HL-60/S4 treated with phorbol 12-myristate 13-acetate at 8.2 ng/mL for 4 days and 3 days (cell line): Measurements from ENCODE around the gene ZNRF1.

ENCODE experiments used
- in situ Hi-C: fragments of 300-500 bp; cut with MboI; formaldehyde crosslinking; loops from 2 replicates; pipeline ENCODE4 v1.15.0; 2022; ENCODE audit warnings: low sequenced_read_pairs

The ZNRF1 gene

DNA sequence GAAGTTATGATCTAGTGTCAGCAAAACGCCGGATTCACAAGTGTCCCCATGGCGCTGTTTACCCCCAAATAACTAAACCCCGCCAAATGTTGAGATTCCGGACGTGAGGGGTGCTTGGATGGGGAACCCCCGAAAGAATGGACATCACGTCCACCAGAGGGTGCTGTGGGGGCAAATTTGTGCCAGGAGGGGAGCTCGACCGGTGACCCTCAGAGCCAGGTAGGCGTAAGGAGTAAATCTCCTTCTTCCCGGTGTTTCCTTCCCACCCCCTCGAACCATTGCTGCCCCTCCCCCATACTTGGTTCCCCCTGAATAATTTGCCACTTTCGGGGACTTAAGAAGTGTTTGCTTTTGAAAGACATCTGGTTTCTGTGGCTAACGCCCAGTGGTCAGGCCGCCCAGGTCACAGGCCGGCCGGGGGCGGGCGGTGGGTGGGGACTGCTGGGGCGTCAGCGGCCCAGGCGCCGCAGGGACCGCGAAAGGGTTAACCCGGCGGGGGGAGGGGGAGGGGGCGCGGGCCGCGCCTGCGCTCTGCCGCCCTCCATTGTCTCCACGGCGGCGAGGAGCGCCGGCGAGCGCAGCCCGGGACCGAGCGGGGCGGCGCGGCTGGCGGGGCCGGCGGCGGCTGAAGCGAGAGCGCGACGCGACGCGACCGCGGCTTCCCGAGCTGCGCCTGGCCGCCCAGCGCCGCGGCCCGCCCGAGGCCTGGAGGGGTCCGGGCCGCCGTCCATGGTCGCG, at the start of gene ZNRF1:
ZNRF1 (plus strand) TSS at position 544 of the 738 bp plus-strand sequence. CDS start 648 bp downstream, outside the sequence.
- in situ Hi-C loops: loop anchor here (10.0 kb wide), 1 partner anchor 106 kb away; no protein-coding TSS in a partner anchor

DNA sequence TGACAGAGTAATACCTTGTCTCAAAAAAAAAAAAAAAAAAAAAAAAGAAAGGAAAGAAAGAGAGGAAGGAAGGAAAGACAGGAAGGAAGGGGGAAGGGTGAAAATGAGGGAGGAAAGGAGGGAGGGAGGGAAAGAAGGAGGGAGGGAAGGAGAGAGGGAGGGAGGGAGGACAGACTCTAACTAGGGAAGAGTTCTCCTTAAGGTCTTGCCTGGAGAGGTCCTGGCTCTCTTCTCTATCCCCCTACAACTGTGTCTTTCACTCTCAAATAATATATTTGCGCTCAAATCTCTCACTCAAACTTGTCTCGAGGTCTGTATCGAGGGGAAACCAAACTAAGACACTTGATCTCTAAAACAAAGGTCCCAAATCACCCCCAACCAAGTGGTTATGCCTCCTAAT, 49.5 kb upstream of the ZNRF1 start:
- in situ Hi-C loops: no loop called here

DNA sequence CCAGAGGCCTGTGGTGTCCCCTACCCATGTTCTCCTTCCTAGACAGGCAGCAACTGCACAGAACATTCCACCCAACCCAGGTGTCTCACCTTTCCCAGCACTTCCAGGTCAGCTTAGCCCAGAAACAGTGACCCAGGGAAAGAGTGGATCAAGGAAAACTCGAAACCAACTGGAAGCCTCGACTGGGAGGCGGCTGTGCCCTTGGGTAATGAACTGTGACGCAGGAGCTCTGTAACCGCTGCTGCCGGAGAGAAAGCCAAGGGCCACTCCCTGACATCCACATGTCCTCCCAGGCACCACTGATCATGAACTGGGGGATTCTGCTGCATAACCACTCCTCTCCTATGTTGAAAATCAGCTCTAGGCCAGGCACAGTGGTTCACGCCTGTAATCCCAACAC, 48.3 kb upstream of the ZNRF1 start:
- in situ Hi-C loops: no loop called here

DNA sequence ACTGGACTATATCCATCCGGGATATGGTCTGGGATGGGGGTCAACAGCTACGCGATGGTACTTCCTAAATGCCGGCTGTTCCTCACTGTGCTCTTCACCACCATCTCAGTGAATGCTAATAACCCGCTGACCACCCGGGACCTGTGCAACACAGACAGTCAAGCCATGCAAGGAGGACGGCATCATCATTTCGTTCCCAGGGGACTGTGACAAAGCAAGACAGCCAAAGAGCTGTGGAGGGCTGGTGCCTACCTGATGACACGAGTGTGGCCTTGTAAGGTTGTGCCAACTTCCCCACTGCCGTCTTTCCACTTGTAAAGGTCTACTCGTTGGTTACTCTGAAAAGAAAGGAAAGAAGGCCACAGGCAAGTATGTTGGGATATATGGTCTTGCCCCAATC, 47.6 kb upstream of the ZNRF1 start:
- in situ Hi-C loops: no loop called here

DNA sequence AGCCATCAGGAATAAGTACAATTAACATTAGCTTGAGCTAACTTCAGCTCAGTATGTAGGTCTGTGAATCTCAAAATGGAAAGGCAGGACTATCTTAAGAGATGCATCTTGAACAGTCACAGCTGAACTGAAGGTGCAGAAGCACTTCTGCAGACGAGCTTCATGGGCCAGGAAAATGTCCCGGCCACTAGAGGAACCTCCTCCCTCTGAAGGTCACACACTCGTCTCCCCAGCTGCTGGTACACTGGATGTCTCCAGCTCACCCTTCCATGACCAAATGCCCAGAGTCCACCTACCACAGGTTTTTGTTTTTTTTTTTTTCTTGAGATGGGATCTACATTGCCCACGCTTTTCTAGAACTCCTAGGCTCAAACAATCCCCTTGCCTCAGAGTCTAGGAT, 47.1 kb upstream of the ZNRF1 start:
- in situ Hi-C loops: no loop called here

DNA sequence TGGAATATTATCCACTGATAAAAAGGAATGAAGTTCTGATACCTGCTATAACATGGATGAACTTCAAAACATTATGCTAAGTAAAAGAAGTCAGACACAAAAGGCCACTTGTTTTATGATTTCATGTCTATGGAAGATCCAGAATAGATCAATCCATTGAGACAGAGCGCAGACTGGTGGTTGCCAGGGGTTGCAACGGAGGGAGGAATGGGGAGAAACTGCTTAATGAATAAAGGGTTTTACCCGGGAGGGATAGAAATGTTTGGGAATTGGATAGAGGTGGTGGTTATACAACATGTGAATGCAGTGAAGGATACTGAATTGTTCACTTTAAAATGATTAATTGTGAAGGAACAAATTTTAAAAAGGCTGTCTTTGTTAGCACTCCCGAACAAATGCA, 44.1 kb upstream of the ZNRF1 start:
- in situ Hi-C loops: no loop called here

DNA sequence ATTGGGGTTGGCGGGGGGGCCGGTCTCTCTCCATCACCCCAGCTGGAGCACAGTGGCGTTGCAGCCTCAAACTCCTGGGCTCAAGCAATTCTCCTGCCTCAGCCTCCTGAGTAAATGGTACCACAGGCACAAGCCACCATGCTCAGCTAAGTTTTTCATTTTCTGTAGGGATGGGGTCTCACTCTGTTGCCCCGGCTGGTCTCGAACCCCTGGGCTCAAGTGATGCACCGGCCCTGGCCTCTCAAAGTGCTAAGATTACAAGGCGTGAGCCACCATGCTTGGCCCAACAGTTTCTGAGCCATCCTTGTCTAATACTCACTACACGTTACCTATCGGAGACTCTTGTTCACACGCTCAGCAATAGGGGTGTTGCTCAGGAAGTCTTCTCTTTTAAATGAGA, 25.5 kb upstream of the ZNRF1 start:
- in situ Hi-C loops: no loop called here

DNA sequence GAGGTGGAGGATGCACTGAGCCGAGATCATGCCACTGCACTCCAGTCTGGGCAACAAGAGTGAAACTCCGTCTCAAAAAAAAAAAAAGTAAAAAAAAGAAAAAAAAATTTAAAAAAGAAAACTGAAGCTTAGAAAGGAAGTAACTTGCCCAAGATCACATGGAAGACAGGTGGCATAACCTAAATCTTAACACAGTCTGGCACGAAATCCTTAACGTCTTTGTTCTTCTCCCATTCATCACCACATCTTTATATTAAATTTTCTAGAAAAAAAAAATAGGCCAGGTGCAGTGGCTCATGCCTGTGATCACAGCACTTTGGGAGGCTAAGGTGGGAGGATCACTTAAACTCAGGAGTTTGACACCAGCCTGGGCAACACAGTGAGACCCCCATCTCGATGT, 23.2 kb upstream of the ZNRF1 start:
- in situ Hi-C loops: no loop called here

DNA sequence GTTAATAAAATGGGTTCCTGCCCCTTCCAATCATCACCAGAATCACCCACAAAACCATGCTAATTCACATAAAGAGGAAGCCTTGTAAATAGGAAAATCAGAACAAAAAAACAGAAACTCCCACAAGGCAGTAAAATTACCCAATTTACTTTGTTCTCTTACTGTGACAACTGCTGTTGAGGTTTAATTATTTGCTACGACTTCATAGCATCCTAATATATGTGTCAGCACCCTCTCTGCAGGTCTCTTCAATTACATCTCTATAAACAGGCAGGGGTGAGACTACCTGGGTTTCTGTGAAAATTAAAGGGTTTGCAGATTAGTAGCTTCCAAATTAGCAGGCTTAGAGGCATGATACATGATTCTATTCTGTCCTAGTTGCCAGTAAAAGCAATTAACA, 16.6 kb upstream of the ZNRF1 start:
- in situ Hi-C loops: no loop called here

DNA sequence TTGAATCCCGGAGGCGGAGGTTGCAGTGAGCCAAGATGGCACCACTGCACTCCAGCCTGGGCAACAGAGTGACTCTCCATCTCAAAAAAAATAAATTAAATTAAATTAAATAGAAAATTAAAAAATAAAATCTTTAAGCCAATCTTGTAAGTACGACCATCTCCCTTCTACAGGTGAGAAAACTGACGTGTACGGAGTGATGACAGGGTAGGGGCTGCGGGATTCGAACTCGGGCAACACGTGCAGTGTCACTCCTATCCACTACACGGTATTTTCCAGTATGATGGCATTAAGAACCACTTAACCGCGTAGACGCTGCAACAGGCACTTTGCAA, 14.7 kb upstream of the ZNRF1 start:
- in situ Hi-C loops: no loop called here

DNA sequence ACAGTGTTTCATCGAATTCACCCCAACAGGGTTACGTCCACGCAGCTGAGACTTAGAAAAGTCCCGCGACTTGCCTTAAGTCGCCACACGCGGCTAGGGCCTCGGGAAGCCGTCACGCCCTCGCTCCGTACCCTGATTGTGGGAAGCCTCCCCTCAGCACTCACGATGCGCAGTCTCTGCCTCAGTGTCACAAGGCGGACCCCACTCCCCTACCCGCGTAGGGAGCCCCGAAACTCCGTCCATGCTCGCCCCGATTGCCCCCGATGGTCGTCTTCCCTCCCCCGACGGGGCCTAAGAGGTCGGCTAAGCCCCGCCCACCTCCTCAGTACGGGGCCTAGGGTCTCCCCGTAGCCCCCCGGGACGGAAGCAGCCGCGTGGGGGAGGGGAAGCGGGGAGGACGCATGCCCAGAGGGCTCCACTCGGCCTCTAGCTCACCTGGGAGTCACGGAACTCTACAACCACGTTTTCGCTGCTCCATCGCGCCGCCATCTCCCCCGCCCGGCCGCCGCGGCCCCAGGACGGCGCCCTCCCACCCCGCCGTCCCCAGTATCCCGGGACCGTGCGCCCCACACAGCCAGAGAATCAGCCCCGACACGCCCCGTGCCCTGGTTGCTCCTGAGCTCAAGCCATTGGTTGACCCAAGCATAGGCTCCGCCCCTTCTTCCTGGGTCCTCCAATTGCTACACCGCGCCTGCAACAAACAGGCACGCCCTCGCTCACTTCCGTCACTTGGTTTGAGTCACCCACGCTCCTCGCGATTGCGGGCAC, 14.1 kb upstream of the ZNRF1 start, which contains the start of gene WDR59:
WDR59 (minus strand) TSS at position 595 of the 768 bp plus-strand sequence; CDS start at position 489, 106 bp downstream.
- in situ Hi-C loops: no loop called here

DNA sequence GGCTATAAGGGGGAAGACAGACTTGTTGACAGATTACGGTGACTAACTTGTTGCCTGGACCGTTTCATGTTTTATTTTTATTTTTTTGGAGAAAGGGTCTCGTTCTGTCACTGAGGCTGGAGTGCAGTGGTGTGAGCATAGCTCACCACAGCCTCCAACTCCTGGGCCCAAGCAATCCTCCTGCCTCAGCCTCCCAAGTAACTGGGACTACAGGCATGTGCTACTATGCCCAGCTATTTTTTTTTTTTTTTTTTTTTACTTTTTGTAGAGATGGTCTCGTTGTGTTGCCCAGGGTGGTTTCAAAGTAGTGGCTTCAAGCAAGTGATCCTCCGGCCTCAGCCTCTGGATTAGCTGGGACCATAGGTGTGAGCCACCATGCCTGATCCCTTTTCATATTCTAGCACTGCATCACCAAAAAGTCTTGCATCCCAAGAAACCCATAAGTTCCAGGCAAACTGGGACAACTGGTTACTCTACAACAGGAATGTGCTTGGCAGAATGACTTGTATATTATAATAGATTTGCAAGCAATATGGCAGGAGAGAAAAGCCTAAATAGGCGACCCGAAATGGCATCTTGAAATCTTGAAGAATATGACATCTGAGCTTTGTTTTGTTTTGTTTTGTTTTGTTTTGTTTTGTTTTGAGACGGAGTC, 11.7 kb upstream of the ZNRF1 start:
- in situ Hi-C loops: no loop called here

DNA sequence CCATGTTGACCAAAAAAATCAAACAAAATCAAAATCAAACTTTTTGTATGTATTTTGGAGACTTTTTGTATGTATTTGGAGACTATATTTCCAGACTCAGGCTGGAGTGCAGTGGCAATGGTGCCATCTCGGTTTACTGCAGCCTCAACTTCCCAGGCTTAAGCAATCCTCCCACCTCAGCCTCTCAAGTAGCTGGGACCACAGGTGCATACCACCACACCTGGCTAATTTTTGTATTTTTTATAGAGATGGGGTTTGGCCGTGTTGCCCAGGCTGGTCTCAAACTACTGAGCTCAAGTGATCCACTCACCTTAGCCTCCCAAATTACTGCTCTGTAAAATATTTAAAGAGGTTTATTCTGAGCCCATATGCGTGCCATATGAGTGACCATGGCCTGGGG, 9.0 kb upstream of the ZNRF1 start:
- in situ Hi-C loops: loop anchor here (10.0 kb wide), 1 partner anchor 115 kb away; no protein-coding TSS in a partner anchor

DNA sequence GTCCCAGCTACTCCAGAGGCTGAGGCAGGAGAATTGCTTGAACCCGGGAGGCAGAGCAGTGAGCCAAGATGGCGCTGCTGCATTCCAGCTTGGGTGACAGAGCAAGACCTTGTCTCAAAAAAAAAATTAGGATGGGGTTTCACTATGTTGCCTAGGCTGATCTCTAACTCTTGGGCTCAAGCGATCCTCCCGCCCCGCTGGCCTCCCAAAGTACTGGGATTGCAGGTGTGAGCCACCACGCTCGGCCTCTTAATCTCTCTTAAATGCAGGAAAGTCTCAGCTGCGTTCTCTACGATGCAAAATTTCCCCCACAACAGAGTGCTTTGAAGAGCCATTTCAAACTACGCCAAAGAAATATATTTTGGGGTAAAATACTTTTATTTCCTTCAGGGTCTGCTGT, 8.0 kb upstream of the ZNRF1 start:
- in situ Hi-C loops: loop anchor here (10.0 kb wide), 1 partner anchor 114 kb away; no protein-coding TSS in a partner anchor

DNA sequence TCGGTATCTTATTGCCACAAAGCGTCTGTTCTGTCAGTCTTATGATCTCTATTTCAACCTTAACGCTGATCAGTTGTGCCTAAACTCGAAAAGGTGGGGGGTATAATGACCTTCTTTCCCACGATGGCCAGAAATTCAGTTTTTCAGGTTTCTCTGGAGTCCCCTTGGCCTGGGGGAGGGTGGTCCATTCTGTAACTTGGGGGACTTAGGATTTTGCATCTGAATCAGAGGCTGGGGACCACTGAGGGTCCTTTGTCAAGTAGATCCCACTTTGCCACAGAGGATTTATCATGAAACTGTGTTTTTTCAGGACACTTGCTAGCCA, 7.6 kb upstream of the ZNRF1 start:
- in situ Hi-C loops: loop anchor here (10.0 kb wide), 1 partner anchor 114 kb away; no protein-coding TSS in a partner anchor

DNA sequence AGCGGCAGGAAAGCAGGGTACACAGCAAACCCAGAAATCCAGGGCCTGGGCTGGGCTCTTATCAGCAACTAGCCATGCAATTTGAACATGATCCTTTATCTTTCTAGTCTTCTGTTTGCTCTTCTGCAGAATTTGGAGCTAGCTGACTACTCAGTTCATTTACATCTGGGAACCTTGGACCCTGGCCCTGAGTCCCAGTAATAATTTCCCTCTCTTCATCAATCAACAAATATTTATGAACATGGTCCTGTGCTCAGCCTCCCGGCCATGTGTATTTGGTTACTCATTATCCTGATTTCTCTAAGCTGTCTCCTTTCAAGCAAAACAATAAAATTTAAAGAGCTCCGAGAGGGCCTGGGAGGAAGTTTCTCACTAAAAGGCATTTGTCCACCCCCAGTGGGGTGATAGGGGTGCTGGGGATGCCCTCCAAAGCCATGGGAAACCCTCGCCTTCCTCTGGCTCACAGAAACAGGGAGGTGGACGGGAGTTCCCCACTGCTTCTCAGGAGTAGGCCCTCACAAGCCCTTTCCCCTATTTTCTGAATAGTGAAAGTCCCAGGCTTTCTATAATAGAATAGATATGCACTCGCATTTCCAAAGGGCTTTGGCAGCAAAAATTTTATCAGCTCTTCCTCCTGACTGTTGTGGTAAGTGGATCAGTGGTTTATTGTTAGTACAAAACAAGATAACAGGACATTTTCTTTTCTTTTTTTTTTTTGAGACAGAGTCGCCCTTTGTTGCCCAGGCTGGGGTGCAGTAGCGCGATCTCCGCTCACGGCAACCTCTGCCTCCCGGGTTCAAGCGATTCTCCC, 7.0 kb upstream of the ZNRF1 start:
- in situ Hi-C loops: loop anchor here (10.0 kb wide), 1 partner anchor 113 kb away; no protein-coding TSS in a partner anchor

DNA sequence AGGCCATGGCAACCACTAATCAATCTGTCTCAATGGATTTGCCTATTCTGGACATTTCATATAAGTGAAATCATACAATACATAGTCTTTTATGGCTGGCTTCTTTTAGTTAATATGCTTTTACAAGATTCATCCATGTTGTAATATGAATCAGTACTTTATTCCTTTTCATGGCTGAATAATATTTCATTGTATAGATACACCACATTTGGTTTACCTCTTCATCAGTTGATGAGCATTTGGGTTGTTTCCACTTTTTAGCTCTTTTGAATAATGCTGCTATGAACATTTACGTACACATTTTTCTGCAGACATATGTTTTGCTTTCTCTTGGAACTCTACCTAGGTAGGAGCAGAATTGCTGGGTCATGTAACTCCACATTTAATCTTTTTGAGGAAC, 2.8 kb upstream of the ZNRF1 start:
- in situ Hi-C loops: loop anchor here (10.0 kb wide), 1 partner anchor 109 kb away; no protein-coding TSS in a partner anchor

DNA sequence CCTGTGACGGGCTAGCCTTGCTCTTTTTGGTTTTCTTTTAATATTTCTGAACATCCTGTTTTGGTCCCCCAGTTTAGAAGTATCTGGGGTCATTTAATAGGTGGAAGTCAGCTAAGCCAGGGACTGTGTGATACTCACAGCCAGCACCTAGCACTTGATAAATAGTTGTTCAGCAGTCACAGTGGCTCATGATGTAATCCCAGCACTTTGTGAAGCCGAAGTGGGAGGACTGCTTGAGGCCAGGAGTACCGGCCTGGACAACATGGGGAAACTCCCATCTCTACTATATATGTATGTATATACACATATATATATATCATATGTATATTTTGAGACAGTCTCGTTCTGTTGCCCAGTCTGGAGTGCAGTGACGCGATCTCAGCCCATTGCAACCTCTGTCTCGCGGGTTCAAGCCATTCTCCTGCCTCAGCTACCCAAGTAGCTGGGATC, 1.8 kb upstream of the ZNRF1 start:
- in situ Hi-C loops: loop anchor here (10.0 kb wide), 1 partner anchor 108 kb away; no protein-coding TSS in a partner anchor

DNA sequence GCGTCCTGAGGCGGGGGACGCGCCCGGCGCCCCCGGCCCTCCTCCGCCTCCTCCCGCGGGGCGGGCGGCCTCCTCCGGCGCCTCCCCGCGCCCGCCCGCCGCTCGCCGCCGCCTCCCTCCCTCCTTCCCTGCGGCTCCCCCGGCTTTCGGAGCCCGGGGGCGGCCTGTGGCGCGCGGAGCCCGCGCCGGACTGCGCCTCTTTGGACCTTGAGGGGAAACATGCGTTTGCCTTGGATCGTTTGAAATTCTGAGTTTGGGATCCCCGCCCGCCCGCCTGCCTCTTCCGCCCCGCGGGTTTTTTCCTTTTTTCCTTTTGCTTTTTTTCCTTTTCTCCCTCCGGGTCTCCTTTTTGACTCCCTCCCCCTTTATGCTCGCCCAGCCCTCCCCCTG, 390 bp downstream of the ZNRF1 start:
- in situ Hi-C loops: loop anchor here (10.0 kb wide), 1 partner anchor 106 kb away; no protein-coding TSS in a partner anchor
